ENCODE results near the gene MYCT1.
"Not testable (repeated sequence)": the region's sequence is repeated elsewhere in the genome, so short reads cannot be mapped to it uniquely, and the experiment has no call there.

MYCT1 gene

GRCh38 chr6:152701081-152701862 lies 3.6 kb downstream of the MYCT1 start:
- no peaks in the 10 kb centered on the region for H3K27me3 ChIP-seq (ENCODE audit: insufficient read depth, insufficient read length)
- DNase-seq (ENCODE audit: low read depth, low spot score) = no peak
- H3K9ac ChIP-seq (ENCODE audit: insufficient read length, low read depth) = no peak overlapping the region
- no peak for TF ChIP-seq ZNF274 (IDR thresholded peaks at IDR 0.05; ENCODE audit: low read depth, low read length)
- no peak for TF ChIP-seq YY1 (IDR thresholded peaks at IDR 0.05; ENCODE audit: insufficient read depth, insufficient read length)
- no peak for TF ChIP-seq SUZ12 (IDR thresholded peaks at IDR 0.05; ENCODE audit: extremely low read depth, insufficient read depth, insufficient read length)
- no peaks in the 10 kb centered on the region for H3K36me3 ChIP-seq (ENCODE audit: insufficient read depth, insufficient read length, low read length)
- no peak overlapping the region for H3K4me3 ChIP-seq (ENCODE audit: insufficient read length, low read depth)
- H3K9me3 ChIP-seq (ENCODE audit: insufficient read depth, low read length) = no peaks in the 10 kb centered on the region
- H3K4me1 ChIP-seq (ENCODE audit: insufficient read depth, insufficient read length) = no peaks in the 10 kb centered on the region

GRCh38 chr6:152701863-152702401 lies 4.2 kb downstream of the MYCT1 start:
- Histone ChIP-seq H3K9me3 (ENCODE audit: insufficient read depth, low read length) (no peaks in the 10 kb centered on the region), H3K9ac (ENCODE audit: insufficient read length, low read depth) (no peak overlapping the region), H3K4me1 (ENCODE audit: insufficient read depth, insufficient read length) (no peaks in the 10 kb centered on the region), H3K27me3 (ENCODE audit: insufficient read depth, insufficient read length) (no peaks in the 10 kb centered on the region), H3K36me3 (ENCODE audit: insufficient read depth, insufficient read length, low read length) (no peaks in the 10 kb centered on the region), H3K4me3 (ENCODE audit: insufficient read length, low read depth) (no peak overlapping the region)
- TF ChIP-seq SUZ12 (IDR thresholded peaks at IDR 0.05; ENCODE audit: extremely low read depth, insufficient read depth, insufficient read length) (no peak), ZNF274 (IDR thresholded peaks at IDR 0.05; ENCODE audit: low read depth, low read length) (no peak), YY1 (IDR thresholded peaks at IDR 0.05; ENCODE audit: insufficient read depth, insufficient read length) (no peak)
- DNase-seq (ENCODE audit: low read depth, low spot score) = no peak

GRCh38 chr6:152703750-152704149 lies 6.1 kb downstream of the MYCT1 start:
- not testable (repeated sequence) for H3K36me3 ChIP-seq (ENCODE audit: insufficient read depth, insufficient read length, low read length); H3K27me3 ChIP-seq (ENCODE audit: insufficient read depth, insufficient read length); H3K4me1 ChIP-seq (ENCODE audit: insufficient read depth, insufficient read length); H3K9me3 ChIP-seq (ENCODE audit: insufficient read depth, low read length); DNase-seq (ENCODE audit: low read depth, low spot score); H3K4me3 ChIP-seq (ENCODE audit: insufficient read length, low read depth); H3K9ac ChIP-seq (ENCODE audit: insufficient read length, low read depth)

- TF ChIP-seq SUZ12 (IDR thresholded peaks at IDR 0.05; ENCODE audit: extremely low read depth, insufficient read depth, insufficient read length) (no peak), ZNF274 (IDR thresholded peaks at IDR 0.05; ENCODE audit: low read depth, low read length) (no peak), YY1 (IDR thresholded peaks at IDR 0.05; ENCODE audit: insufficient read depth, insufficient read length) (no peak)
- no peak for DNase-seq (ENCODE audit: low read depth, low spot score)
- Histone ChIP-seq H3K27me3 (ENCODE audit: insufficient read depth, insufficient read length) (no peaks in the 10 kb centered on the region), H3K9me3 (ENCODE audit: insufficient read depth, low read length) (no peaks in the 10 kb centered on the region), H3K4me1 (ENCODE audit: insufficient read depth, insufficient read length) (no peaks in the 10 kb centered on the region), H3K9ac (ENCODE audit: insufficient read length, low read depth) (no peak overlapping the region), H3K4me3 (ENCODE audit: insufficient read length, low read depth) (no peak overlapping the region), H3K36me3 (ENCODE audit: insufficient read depth, insufficient read length, low read length) (no peaks in the 10 kb centered on the region)
These were observed 7.6 kb downstream of the MYCT1 start for GRCh38 chr6:152705327-152705726.

GRCh38 chr6:152716322-152716721 lies 18.6 kb downstream of the MYCT1 start:
- no peak for DNase-seq (ENCODE audit: low read depth, low spot score)
- 0 out of 2 replicates have a peak, but pooled peaks cover 6% of the 10 kb centered on the region for H3K9me3 ChIP-seq (ENCODE audit: insufficient read depth, low read length)
- no peak overlapping the region for H3K9ac ChIP-seq (ENCODE audit: insufficient read length, low read depth)
- H3K36me3 ChIP-seq (ENCODE audit: insufficient read depth, insufficient read length, low read length) = no peaks in the 10 kb centered on the region
- H3K27me3 ChIP-seq (ENCODE audit: insufficient read depth, insufficient read length) = no peaks in the 10 kb centered on the region
- TF ChIP-seq ZNF274 (IDR thresholded peaks at IDR 0.05; ENCODE audit: low read depth, low read length) (no peak), SUZ12 (IDR thresholded peaks at IDR 0.05; ENCODE audit: extremely low read depth, insufficient read depth, insufficient read length) (no peak), YY1 (IDR thresholded peaks at IDR 0.05; ENCODE audit: insufficient read depth, insufficient read length) (no peak)
- H3K4me1 ChIP-seq (ENCODE audit: insufficient read depth, insufficient read length) = no peaks in the 10 kb centered on the region
- no peak overlapping the region for H3K4me3 ChIP-seq (ENCODE audit: insufficient read length, low read depth)

- Histone ChIP-seq H3K27me3 (ENCODE audit: insufficient read depth, insufficient read length) (no peaks in the 10 kb centered on the region), H3K4me1 (ENCODE audit: insufficient read depth, insufficient read length) (no peaks in the 10 kb centered on the region), H3K4me3 (ENCODE audit: insufficient read length, low read depth) (no peak overlapping the region), H3K9ac (ENCODE audit: insufficient read length, low read depth) (no peak overlapping the region), H3K9me3 (ENCODE audit: insufficient read depth, low read length) (no peaks in the 10 kb centered on the region), H3K36me3 (ENCODE audit: insufficient read depth, insufficient read length, low read length) (no peaks in the 10 kb centered on the region)
- TF ChIP-seq ZNF274 (IDR thresholded peaks at IDR 0.05; ENCODE audit: low read depth, low read length) (no peak), YY1 (IDR thresholded peaks at IDR 0.05; ENCODE audit: insufficient read depth, insufficient read length) (no peak), SUZ12 (IDR thresholded peaks at IDR 0.05; ENCODE audit: extremely low read depth, insufficient read depth, insufficient read length) (no peak)
- no peak for DNase-seq (ENCODE audit: low read depth, low spot score)
These were observed 23.3 kb downstream of the MYCT1 start for GRCh38 chr6:152720974-152721373.

GRCh38 chr6:152721956-152722355 lies 24.3 kb downstream of the MYCT1 start:
- Histone ChIP-seq H3K36me3 (ENCODE audit: insufficient read depth, insufficient read length, low read length) (no peaks in the 10 kb centered on the region), H3K4me3 (ENCODE audit: insufficient read length, low read depth) (no peak overlapping the region)

More at GRCh38 chr6:152721956-152722355, 24.3 kb downstream of the MYCT1 start:
- H3K27me3 ChIP-seq (ENCODE audit: insufficient read depth, insufficient read length) = no peaks in the 10 kb centered on the region
- H3K4me1 ChIP-seq (ENCODE audit: insufficient read depth, insufficient read length) = no peaks in the 10 kb centered on the region
- DNase-seq (ENCODE audit: low read depth, low spot score) = no peak
- no peak overlapping the region for H3K9ac ChIP-seq (ENCODE audit: insufficient read length, low read depth)
- no peaks in the 10 kb centered on the region for H3K9me3 ChIP-seq (ENCODE audit: insufficient read depth, low read length)
- no peak for TF ChIP-seq YY1 (IDR thresholded peaks at IDR 0.05; ENCODE audit: insufficient read depth, insufficient read length)

All from NT2/D1 (cell line).